Measurements from ENCODE around the gene HEXIM2.

HEXIM2 gene

DNA sequence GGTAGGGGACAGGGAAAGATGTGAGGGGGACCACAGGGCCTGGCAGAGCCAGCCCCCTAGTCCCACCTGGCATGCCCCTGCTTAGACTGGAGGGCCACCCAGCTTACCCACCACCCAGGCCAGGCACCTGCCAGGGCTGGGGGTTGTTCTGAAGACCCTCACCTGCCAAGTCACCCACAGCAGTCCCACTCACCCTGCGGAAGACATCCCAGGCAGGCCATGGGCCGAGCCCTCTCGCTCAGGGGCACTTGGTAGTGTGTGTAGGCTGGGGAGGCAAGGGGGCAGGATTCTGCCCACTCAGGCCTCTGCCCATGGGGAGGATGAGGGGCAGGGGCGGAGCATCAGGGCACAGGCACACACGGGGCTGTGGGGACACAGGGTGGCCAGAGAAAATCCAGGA is 33.3 kb upstream of the HEXIM2 start:
- no peak overlapping the region for H3K4me3 ChIP-seq (replicated peaks; ENCODE audit: insufficient read depth, low read length)
- H3K27ac ChIP-seq (replicated peaks): no peak overlapping the region
- no peak for DNase-seq (ENCODE audit: low read depth in 1 of 2, low spot score in 1 of 2)
- TF ChIP-seq GABPA (IDR thresholded peaks at IDR 0.05; ENCODE audit: low read depth) (no peak), REST (IDR thresholded peaks at IDR 0.05; ENCODE audit: insufficient replicate concordance, low read depth) (no peak), CTCF (IDR thresholded peaks at IDR 0.05; ENCODE audit: insufficient read depth, low read length) (no peak), SPI1 (IDR thresholded peaks at IDR 0.05; ENCODE audit: borderline replicate concordance, low read depth) (no peak)
- no peaks in the 10 kb centered on the region for H3K27me3 ChIP-seq (ENCODE audit: insufficient read depth, poor library complexity, severe bottlenecking)

- Histone ChIP-seq H3K4me3 (replicated peaks; ENCODE audit: insufficient read depth, low read length) (no peak overlapping the region), H3K27me3 (ENCODE audit: insufficient read depth, poor library complexity, severe bottlenecking) (no peaks in the 10 kb centered on the region), H3K27ac (replicated peaks) (no peak overlapping the region)
- DNase-seq (ENCODE audit: low read depth in 1 of 2, low spot score in 1 of 2): no peak
- no peak for TF ChIP-seq REST (IDR thresholded peaks at IDR 0.05; ENCODE audit: insufficient replicate concordance, low read depth)
- no peak for TF ChIP-seq CTCF (IDR thresholded peaks at IDR 0.05; ENCODE audit: insufficient read depth, low read length)
- no peak for TF ChIP-seq GABPA (IDR thresholded peaks at IDR 0.05; ENCODE audit: low read depth)
- TF ChIP-seq SPI1 (IDR thresholded peaks at IDR 0.05; ENCODE audit: borderline replicate concordance, low read depth): no peak
- TF ChIP-seq POLR2AphosphoS5 (IDR thresholded peaks at IDR 0.05; ENCODE audit: low read depth): no peak
These were observed 32.7 kb upstream of the HEXIM2 start for GRCh38 chr17:45128989-45129388.

DNA sequence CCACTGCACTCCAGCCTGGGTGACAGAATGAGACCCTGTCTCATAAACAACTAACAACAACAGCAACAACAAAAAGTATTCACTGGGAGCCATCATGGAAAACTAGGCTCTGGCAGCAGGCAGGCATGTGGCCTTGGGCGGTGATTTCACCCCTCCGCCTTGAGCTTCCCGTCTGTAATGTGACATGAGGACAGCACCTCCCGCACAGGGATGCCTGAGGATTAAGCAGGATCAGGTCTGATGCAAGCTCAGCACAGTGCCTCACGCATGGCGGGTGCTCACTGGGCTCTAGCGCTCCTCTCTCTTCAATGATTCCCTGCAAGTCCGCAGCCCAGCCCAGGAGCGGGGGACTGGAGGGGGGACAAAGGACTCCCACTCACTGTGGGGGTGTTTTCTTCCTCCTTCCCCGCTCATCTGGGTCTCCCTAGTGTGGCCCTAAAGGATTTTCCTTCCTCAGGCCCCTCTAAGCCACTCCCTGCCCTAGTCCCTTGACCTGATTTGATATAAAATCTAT is 32.2 kb upstream of the HEXIM2 start:
- TF ChIP-seq POLR2AphosphoS5 (IDR thresholded peaks at IDR 0.05; ENCODE audit: low read depth) (no peak), CTCF (IDR thresholded peaks at IDR 0.05; ENCODE audit: insufficient read depth, low read length) (no peak), SPI1 (IDR thresholded peaks at IDR 0.05; ENCODE audit: borderline replicate concordance, low read depth) (no peak), REST (IDR thresholded peaks at IDR 0.05; ENCODE audit: insufficient replicate concordance, low read depth) (no peak), GABPA (IDR thresholded peaks at IDR 0.05; ENCODE audit: low read depth) (no peak)
- Histone ChIP-seq H3K4me3 (replicated peaks; ENCODE audit: insufficient read depth, low read length) (no peak overlapping the region), H3K27me3 (ENCODE audit: insufficient read depth, poor library complexity, severe bottlenecking) (no peaks in the 10 kb centered on the region), H3K27ac (replicated peaks) (no peak overlapping the region)
- DNase-seq (ENCODE audit: low read depth in 1 of 2, low spot score in 1 of 2): no peak
